LNCaP clone FGC (cell line): Measurements from ENCODE around the gene HSH2D.

ENCODE experiments used
- DNase-seq: peaks from one replicate; pipeline ENCODE4 v3.0.0-alpha.2; 2011; ENCODE audit warnings: low read depth
- H3K4me3 ChIP-seq: 2 replicates; pipeline ENCODE4 v1.5.1; 2011; ENCODE audit warnings: mild to moderate bottlenecking, low read depth, low read length, control low read depth
- TF ChIP-seq, protein P1 (sequence below): IDR thresholded peaks from 2 replicates; pipeline ENCODE4 v1.5.1; 2012; ENCODE audit warnings: mild to moderate bottlenecking; ENCODE audit not compliant: control insufficient read depth, insufficient read depth; ENCODE audit errors: extremely low read depth

Gene HSH2D

DNA sequence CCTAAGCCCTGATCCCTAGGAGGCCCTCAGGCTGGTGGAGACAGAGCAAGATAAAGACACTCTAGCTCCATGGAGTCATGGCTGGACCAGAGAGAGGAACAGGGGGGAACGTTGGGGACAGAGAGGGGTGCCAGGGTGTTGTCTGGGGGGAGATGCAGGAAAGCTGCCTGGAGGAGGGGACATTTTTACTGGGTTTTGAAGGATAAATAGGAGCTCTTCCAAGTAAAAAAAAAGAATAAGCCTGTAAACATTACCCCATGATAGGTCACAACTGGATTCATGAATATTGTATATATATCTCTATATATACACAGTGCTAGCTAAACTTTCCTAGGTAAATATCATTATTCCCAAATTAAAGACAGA is 714 bp downstream of the HSH2D start:
- TF ChIP-seq, protein P1, sequence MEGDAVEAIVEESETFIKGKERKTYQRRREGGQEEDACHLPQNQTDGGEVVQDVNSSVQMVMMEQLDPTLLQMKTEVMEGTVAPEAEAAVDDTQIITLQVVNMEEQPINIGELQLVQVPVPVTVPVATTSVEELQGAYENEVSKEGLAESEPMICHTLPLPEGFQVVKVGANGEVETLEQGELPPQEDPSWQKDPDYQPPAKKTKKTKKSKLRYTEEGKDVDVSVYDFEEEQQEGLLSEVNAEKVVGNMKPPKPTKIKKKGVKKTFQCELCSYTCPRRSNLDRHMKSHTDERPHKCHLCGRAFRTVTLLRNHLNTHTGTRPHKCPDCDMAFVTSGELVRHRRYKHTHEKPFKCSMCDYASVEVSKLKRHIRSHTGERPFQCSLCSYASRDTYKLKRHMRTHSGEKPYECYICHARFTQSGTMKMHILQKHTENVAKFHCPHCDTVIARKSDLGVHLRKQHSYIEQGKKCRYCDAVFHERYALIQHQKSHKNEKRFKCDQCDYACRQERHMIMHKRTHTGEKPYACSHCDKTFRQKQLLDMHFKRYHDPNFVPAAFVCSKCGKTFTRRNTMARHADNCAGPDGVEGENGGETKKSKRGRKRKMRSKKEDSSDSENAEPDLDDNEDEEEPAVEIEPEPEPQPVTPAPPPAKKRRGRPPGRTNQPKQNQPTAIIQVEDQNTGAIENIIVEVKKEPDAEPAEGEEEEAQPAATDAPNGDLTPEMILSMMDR = no peak
- peak overlapping the region; percentile 58 for H3K4me3 ChIP-seq

DNA sequence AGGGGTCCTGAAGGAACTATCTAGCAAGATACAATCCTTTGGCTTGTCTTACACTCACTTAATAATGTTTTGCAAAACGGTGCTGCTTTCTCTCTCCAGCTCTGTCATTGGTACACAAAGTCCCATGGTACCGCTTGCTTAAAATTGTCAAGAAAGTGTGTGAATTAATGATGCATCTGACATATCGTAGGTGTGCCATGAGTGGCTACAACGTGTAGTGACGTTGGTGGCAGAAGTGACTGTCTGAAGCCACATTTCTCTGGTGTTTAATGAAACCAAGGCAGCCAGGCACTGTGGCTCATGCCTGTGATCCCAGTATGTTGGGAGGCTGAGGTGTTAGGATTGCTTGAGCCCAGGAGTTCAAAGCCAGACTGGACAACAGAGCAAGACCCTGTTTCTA is 2.6 kb downstream of the HSH2D start:
- DNase-seq = no peak
- TF ChIP-seq, protein P1 = no peak
- no peak overlapping the region for H3K4me3 ChIP-seq

More for the DNA sequence above, 714 bp downstream of the HSH2D start:
- no peak for DNase-seq

DNA sequence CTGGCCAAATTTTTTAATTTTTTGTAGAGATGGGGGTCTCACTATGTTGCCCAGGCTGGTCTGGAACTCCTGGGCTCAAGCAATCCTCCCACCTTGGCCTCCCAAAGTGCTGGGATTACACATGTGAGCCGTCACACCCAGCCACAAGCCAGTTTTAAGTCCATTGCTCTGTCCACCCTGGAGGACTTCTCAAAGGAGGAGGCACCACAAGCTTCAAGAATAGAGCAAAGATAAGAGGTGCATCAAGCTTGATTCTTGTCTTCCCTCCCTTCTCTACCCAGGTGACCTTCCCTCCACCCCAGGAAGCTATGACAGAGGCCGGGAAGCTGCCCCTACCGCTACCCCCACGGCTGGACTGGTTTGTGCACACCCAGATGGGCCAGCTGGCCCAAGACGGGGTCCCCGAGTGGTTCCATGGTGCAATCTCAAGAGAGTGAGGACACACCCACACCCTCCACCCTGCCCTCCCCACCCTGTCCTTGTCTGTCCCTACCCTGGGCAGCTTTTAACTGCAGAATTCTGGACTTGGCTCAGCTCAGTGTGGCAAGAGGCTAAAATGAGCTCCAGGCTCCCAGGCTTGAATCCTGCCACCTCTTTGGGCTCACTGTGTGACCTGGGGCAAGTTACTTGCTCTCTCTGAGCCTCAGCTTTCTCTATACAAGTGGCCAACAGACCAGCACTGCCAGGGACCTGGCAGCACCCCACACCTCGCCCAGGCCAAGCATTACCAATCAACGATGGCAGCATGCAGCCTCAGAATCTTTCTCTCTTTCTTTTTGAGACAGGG is 5.2 kb downstream of the HSH2D start:
- H3K4me3 ChIP-seq = no peak overlapping the region
- DNase-seq = no peak
- TF ChIP-seq, protein P1 = no peak

DNA sequence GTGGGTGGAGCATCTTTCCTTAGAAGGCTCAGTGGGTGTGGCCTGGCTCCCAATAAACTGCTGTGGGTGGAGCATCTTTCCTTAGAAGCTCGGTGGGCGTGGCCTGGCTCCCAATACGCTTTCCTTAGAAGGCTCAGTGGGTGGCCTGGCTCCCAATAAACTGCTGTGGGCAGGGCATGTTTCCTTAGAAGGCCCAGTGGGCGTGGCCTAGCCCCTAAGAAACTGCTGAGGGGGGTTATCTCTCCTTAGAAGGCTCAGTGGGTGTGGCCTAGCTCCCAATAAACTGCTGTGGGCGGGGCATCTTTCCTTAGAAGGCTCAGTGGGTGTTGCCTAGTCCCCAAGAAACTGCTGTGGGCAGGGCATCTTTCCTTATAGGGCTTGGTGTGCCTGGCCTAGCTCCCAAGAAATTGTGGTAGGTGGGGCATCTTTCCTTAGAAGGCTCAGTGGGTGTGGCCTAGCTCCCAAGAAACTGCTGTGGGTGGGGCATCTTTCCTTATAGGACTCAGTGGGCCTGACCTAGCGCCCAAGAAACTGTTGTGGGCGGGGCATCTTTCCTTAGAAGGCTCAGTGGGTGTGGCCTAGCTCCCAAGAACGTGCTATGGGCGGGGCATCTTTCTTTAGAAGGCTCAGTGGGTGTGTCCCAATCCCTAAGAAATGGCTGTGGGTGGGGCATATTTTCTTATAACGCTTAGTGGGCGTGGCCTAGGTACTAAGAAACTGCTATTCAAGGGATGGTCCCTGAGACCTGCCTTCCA is 10.3 kb downstream of the HSH2D start:
- TF ChIP-seq, protein P1 = no peak
- H3K4me3 ChIP-seq = no peak overlapping the region
- no peak for DNase-seq

- TF ChIP-seq, protein P1 = no peak
- no peak for DNase-seq
- H3K4me3 ChIP-seq = no peak overlapping the region
Observed at GRCh38 chr19:16154557-16154956, 11.1 kb downstream of the HSH2D start.

DNA sequence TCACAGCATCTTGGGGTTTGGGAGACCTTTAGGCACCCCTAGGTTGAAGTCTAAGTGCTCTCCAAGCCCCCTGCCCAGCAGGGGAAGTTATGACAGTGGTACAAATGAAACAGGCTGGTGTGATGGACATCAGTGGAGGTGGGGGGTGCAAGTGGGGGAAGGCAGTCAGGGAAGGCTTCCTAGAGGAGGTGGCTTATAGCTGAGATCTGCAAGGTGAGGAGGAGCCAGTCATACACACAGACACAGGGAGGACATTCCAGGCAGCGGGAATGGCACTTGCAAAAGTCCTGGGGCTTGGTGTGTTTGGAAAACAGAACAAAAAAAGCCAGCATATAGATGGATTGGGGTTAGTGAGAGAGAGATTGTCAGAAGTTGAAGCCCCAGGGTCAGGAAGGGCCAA is 11.6 kb downstream of the HSH2D start:
- no peak for DNase-seq
- TF ChIP-seq, protein P1 = no peak
- H3K4me3 ChIP-seq = no peak overlapping the region

- no peak for DNase-seq
- TF ChIP-seq, protein P1 = no peak
- no peak overlapping the region for H3K4me3 ChIP-seq
Observed at GRCh38 chr19:16156904-16157303, 13.4 kb downstream of the HSH2D start.
